Natural killer cell (primary cell): ENCODE measurements around the gene ACSL6. TPM values are rescaled to one million over a fixed set of nuclear protein-coding genes. Genes with fewer than 3 reads are reported as not detected.

Experiments used
- ATAC-seq, 3 donors: fragments of 150-1000 bp in 2 of 3; fragments of 200-7000 bp in 1 of 3; cut with Tn5 transposase; 1 replicate in 1 of 3; 2 replicates in 2 of 3; pipeline ENCODE4 v1.10.0; 2021; ENCODE audit warnings: mild to moderate bottlenecking in 2 of 3, moderate library complexity in 2 of 3
- DNase-seq, 2 donors: peaks; one replicate each; pipeline versions ENCODE4 v3.0.0 to v3.0.0-alpha.2; 2013 to 2021; ENCODE audit warnings: mixed read lengths in 1 of 2
- H3K27ac ChIP-seq: one replicate; pipeline ENCODE4 v1.5.1; 2013; ENCODE audit warnings: mild to moderate bottlenecking, low read length
- H3K27me3 ChIP-seq: one replicate; pipeline ENCODE4 v1.6.1; 2013; ENCODE audit warnings: low read length; ENCODE audit not compliant: control insufficient read depth, insufficient read depth
- H3K36me3 ChIP-seq: one replicate; pipeline ENCODE4 v1.6.1; 2013; ENCODE audit warnings: low read length; ENCODE audit not compliant: control insufficient read depth, insufficient read depth
- H3K4me1 ChIP-seq: one replicate; pipeline ENCODE4 v1.6.1; 2013; ENCODE audit warnings: low read length; ENCODE audit not compliant: control insufficient read depth, insufficient read depth
- H3K4me3 ChIP-seq: one replicate; pipeline ENCODE4 v1.5.1; 2013; ENCODE audit warnings: low read length
- H3K9me3 ChIP-seq: one replicate; pipeline ENCODE4 v1.6.1; 2013; ENCODE audit warnings: low read length; ENCODE audit not compliant: control insufficient read depth, insufficient read depth
- H3K27ac Mint-ChIP-seq, 2 donors: one replicate each; pipeline ENCODE4 v1.8.0; 2022; ENCODE audit warnings: mild to moderate bottlenecking in 2 of 2, mixed read lengths in 2 of 2, moderate library complexity in 1 of 2
- H3K27me3 Mint-ChIP-seq, 2 donors: one replicate each; pipeline ENCODE4 v1.8.0; 2022; ENCODE audit warnings: low read depth in 2 of 2, mixed read lengths in 2 of 2
- H3K36me3 Mint-ChIP-seq: one replicate; pipeline ENCODE4 v1.8.0; 2022; ENCODE audit warnings: mixed read lengths
- H3K4me1 Mint-ChIP-seq, 2 donors: one replicate each; pipeline ENCODE4 v1.8.0; 2022; ENCODE audit warnings: mixed read lengths in 2 of 2
- H3K4me3 Mint-ChIP-seq: one replicate; pipeline ENCODE4 v1.8.0; 2022; ENCODE audit warnings: mild to moderate bottlenecking, moderate library complexity, mixed read lengths
- H3K9me3 Mint-ChIP-seq, 2 donors: one replicate each; pipeline ENCODE4 v1.8.0; 2022; ENCODE audit warnings: mixed read lengths in 2 of 2
- CTCF ChIP-seq: fragments of 200-600 bp; IDR thresholded peaks from one replicate; pipeline ENCODE4 v1.8.0; 2022; ENCODE audit warnings: antibody characterized with exemption
- WGBS: methylation state at CpG from one replicate; pipeline ENCODE4 v1.1.7; 2013; ENCODE audit warnings: missing lambda C conversion rate; ENCODE audit not compliant: insufficient coverage; 5-methylcytosine and 5-hydroxymethylcytosine counted together
- intact Hi-C: fragments of 100-400 bp; cut with micrococcal nuclease; formaldehyde crosslinking; loops from one replicate; pipeline ENCODE4 v1.14.2; 2022
- total RNA-seq, 4 donors: library from RNA; stranded (reverse); fragments of 120-200 nt in 1 of 4; gene quantifications; one replicate each; pipeline versions ENCODE4 v1.2.3 to v1.2.4, GENCODE V29; 2013 to 2022

Gene ACSL6
- total RNA-seq, 3 donors from 2014 or later (not counting 1 experiment from before 2014, with no cell fraction given): 2.1 to 2.2 (median 2.2) TPM

- Mint-ChIP-seq H3K27me3 (peaks cover 0 to 6% of the 10 kb centered on the region in 2 donors), H3K4me1 (no peaks in the 10 kb centered on the region), H3K27ac (no peak overlapping the region), H3K36me3 (no peaks in the 10 kb centered on the region), H3K9me3 (no peaks in the 10 kb centered on the region), H3K4me3 (no peak overlapping the region)
- Histone ChIP-seq H3K36me3 (no peaks in the 10 kb centered on the region), H3K27ac (no peak overlapping the region), H3K27me3 (no peaks in the 10 kb centered on the region), H3K9me3 (no peaks in the 10 kb centered on the region), H3K4me3 (no peak overlapping the region), H3K4me1 (no peaks in the 10 kb centered on the region)
- intact Hi-C loops: no loop called here
- WGBS: 72% methylated on average over 5 of the region's 6 CpGs
- no peak for ATAC-seq
- TF ChIP-seq CTCF: no peak
- DNase-seq: no peak
Observed at GRCh38 chr5:131965826-131966415, 45.5 kb downstream of the ACSL6 start.

GRCh38 chr5:131959906-131960305 lies 51.6 kb downstream of the ACSL6 start:
- Mint-ChIP-seq H3K36me3 (no peaks in the 10 kb centered on the region), H3K9me3 (no peaks in the 10 kb centered on the region), H3K4me1 (no peaks in the 10 kb centered on the region), H3K27me3 (peaks cover 0 to 3% of the 10 kb centered on the region in 2 donors), H3K4me3 (no peak overlapping the region), H3K27ac (no peak overlapping the region)
- DNase-seq (no peak), ATAC-seq (no peak)
- H3K36me3 ChIP-seq: no peaks in the 10 kb centered on the region
- WGBS: 82% methylated on average over 3 of the region's 3 CpGs
- H3K27me3 ChIP-seq: no peaks in the 10 kb centered on the region
- no peaks in the 10 kb centered on the region for H3K9me3 ChIP-seq
- no peak overlapping the region for H3K4me3 ChIP-seq
- intact Hi-C loops: no loop called here
- no peak overlapping the region for H3K27ac ChIP-seq
- no peak for TF ChIP-seq CTCF
- no peaks in the 10 kb centered on the region for H3K4me1 ChIP-seq

- ATAC-seq: no peak
- no peak for DNase-seq
- no peak overlapping the region for H3K27ac Mint-ChIP-seq
- H3K27me3 Mint-ChIP-seq: peaks cover 0 to 6% of the 10 kb centered on the region in 2 donors
- 97% methylated on average over 4 of the region's 5 CpGs for WGBS
- no peaks in the 10 kb centered on the region for H3K36me3 ChIP-seq
- no peak for TF ChIP-seq CTCF
- no peak overlapping the region for H3K27ac ChIP-seq
- H3K9me3 ChIP-seq: no peaks in the 10 kb centered on the region
- H3K4me3 Mint-ChIP-seq: no peak overlapping the region
- H3K9me3 Mint-ChIP-seq: no peaks in the 10 kb centered on the region
- intact Hi-C loops: no loop called here
- no peaks in the 10 kb centered on the region for H3K36me3 Mint-ChIP-seq
- no peaks in the 10 kb centered on the region for H3K4me1 ChIP-seq
- no peaks in the 10 kb centered on the region for H3K27me3 ChIP-seq
- no peaks in the 10 kb centered on the region for H3K4me1 Mint-ChIP-seq
- H3K4me3 ChIP-seq: no peak overlapping the region
Observed at GRCh38 chr5:131959136-131959535, 52.3 kb downstream of the ACSL6 start.
